Right hindlimb (tissue), 1 donor: Measurements from ENCODE around the gene DBP.

Experiments used
- DNase-seq: peaks from one replicate; pipeline ENCODE4 v3.0.0-alpha.2; 2018

The DBP gene

DNA sequence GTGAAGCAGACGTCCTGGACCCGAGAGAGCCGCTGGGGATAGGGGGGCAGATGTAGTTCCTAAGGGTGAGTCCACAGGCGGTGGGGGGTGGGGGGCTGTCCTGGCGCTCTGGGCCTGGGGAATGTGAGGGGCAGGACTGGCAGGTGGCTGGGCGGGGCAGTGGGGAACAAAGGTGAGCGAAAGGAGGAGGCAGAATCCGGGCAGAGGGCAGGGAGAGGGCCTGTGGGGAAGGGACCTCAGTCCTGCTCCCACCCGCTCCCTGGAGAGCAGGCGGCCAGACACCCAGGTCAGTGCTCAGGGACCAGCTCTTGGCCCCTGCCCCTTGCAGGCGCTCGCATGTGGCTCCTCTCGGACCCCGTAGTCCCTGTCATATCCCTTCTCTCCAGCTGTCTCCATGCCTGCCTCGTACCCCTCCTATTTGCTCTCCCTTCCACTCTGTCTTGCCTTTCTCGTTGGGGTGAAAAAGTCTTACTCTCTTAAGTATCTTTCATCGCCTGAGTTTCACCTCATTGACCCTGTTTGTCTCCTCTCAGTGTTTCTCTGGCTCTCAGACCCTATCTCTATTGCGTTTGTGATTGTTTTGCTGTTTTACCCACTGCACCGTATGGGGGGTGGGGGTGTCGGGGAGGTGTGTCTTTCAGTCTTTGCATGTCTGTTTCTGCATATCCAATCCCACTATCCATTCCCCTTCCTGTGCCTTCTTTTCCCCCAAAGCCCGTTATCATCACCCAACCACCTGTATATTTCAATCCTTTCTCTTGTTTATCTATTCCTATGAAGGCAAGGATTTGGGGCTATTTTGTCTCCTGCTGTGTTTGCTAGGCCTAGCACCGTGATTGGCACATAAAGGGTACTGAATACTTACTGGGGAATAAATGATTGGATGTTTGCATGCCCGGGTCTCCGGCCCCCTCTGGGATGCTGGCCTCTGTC lies 12.1 kb downstream of the DBP start:
- peak; percentile 27 for DNase-seq

DNA sequence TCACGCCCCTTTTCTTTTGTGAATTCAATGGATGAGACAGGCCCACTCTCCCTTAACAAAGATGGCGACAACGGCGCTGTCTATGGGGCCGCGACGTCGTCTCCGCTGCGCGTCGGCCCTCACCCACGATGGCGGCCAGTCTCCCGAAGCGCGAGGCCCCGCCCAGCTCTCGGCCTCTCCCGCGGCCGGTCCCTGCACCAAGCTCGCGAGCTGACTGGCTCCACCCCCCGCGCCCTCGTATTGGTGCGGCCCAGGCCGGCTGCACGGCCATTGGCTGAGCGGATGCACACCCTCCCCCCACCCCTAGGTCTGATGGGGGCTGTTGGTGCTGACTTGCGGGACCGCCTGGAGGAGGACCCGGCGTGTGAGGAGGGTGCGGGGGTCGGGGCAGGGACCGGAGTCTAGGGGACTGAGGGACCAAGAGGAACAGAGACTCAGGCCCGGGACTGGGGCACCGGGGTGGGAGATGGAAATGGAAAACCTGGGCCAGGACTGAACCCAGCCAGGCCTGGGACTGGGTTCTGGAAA lies 13.0 kb downstream of the DBP start:
- DNase-seq, result peak; percentile 99

DNA sequence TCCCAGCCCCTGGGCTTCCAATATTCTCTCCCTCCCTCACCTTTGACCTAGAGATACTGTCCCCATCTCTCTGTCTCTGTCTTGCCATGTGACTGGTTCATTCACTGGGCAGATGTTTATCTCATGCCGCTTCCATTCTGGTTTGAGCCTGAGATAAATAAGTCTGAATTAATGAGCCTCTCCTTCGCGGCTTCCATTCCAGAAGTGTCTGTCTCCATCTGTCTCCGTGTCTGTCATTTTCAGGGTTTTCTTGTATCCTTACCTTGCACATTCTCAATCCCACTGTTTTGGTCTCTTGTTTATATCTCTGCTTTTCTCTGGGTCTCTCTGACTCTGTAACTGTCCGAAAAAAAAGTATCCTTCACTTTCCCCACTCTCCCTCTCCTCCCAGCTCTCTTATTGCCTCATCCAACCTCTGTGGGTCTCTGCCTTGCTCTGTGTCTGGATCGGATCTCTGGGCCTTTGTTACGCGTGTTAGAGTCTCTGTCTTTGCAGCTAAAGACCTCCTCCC lies 13.6 kb downstream of the DBP start:
- no peak for DNase-seq

DNA sequence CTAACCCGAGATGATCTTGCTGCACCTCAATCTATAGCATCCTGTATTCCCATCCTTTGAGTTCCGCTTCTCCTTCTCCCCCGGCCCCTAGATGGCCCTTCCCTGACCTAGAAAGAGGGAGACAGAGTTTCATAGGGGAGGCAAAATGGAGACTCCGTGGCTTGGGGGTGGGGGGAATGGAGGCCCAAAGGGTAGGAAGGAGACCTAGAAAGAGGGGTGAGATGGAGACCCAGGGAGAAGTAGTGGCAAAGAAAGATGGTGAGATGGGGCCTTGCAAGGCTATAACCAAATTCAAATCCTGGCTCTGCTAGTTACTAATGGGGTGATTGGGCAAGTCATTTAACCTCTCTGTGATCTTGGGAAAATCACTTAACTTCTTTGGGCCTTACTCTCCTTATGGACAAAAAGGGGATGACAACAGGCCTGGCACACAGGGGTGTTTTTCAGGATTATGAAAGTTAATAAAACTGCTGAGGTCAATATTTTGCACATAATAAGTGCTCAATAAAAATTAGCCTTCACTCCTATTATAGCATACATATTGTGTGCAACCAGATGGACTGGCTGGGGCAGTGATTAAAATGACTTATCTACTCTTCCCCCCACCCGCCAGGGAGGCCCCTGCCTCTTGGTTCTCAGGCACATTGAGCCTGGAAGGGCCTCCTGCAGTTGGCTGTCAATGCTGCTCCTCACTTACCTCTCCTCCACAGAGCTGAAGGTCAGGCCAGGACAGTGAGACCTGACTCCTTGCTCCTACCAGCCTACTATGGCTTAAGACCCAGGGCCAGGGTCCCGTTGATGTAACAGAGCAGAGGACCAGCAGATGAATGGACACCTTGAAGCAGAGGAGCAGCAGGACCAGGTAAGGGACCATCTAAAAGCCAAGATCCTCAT lies 17.2 kb downstream of the DBP start:
- DNase-seq, result peak; percentile 22

DNA sequence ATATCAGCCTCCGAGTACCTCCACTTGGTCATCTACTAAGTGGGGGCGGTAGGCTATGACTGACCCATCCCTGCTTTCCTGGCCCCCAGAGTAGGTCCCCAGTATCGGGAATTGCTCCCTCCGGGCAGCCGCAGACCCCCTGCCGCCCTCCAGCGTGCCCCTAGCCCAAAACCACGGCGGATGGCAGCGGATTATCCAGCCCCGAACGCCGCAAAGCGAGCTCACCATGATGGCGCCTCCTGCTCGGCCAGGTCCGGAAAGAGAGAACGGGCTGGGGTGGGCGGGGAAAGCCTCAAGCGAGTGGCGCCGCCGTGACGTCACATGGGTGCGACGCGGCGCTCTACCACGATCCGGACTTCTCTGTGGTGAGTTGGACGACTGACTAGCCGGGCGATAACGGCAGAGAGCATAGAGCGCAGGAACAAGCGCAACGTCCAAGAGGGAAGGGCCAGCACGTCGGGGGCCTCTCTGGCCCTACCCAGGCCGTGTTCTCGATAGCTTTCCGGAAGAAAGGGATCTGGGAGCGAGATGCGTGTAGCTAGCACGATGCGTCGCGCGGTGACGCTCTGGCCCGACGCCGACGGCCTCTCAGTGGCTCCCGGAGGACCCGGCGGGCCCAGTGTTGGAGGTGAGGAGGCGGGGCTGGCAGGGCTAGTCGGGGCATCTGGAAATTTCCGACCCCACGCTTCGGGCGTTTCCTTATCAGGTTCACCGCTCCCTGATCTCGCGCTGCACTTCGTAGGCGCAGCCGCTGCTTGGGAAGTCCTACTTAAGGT lies 18.1 kb downstream of the DBP start, which contains the start of the genes RPL18 and SPHK2:
TSS of gene RPL18 (minus strand) at position 263 of the 776 bp plus-strand sequence. CDS start at position 228, 35 bp downstream.
TSS of gene SPHK2 (plus strand) at position 591 of the 776 bp plus-strand sequence. CDS start 1,009 bp downstream, outside the sequence.
- peak; percentile 99 for DNase-seq

- DNase-seq, result no peak
Observed at GRCh38 chr19:48618278-48618915, 18.8 kb downstream of the DBP start.

- DNase-seq, result no peak
Observed at GRCh38 chr19:48617146-48617937, 19.8 kb downstream of the DBP start.

GRCh38 chr19:48616491-48617056 lies 20.6 kb downstream of the DBP start:
- DNase-seq, result no peak

DNA sequence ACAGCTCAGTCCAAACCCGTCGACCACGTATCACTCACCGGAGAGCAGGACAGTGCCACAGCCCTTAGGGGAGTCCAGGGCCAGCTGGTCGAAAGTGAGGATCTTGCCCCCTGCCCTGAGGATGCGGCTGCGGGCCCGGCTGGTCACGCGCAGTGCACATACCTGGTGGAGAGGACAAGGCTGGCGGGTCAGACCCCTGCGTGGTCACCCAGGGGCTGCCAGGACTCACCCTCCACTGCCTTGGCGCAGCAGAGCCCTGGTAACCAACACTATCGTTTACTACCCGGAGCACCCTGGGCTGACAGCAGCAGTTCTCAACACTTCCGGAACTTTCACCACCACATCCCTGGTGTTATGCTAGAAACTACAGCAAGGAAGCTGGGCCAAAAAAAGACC lies 21.1 kb downstream of the DBP start:
- DNase-seq, result no peak

DNA sequence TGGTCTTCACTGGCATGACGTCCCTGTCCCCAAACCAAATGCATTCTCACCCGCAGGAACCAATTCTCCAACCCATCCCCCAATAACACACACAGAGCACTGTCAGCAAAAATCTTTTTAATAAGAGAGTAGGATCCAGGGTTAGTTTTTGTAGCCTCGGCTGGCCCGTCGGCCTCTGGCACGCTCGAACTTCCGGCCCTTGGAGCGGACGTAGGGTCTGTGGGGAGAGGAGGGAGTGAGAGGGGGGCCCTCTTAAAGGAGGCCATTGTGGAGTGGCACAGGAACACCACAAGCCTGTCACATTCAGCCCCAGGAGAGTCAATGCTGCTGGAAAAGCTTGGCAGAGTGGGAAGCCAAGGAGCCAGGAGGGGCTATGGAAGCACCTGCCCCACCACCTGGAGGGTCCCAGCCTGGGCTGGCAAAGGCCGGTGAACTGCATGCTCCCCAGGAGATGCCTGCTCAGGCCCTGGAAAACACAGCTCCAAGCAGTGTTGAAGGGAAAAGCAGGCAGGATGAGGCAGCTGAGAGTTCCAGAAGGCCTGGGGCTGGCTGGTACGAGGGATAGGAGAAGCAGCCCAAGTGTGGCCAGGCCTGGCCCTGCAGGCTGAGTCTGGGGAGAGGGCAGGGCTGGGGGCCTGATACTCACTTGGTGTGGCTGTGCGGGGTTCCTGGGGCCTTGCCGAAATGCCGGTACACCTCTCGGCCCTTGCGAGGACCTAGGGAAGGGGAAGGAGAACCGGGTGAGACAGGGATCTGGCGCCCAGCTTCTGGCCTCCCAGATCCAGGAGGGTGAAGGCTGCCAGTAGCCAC lies 21.7 kb downstream of the DBP start:
- DNase-seq, result no peak

DNA sequence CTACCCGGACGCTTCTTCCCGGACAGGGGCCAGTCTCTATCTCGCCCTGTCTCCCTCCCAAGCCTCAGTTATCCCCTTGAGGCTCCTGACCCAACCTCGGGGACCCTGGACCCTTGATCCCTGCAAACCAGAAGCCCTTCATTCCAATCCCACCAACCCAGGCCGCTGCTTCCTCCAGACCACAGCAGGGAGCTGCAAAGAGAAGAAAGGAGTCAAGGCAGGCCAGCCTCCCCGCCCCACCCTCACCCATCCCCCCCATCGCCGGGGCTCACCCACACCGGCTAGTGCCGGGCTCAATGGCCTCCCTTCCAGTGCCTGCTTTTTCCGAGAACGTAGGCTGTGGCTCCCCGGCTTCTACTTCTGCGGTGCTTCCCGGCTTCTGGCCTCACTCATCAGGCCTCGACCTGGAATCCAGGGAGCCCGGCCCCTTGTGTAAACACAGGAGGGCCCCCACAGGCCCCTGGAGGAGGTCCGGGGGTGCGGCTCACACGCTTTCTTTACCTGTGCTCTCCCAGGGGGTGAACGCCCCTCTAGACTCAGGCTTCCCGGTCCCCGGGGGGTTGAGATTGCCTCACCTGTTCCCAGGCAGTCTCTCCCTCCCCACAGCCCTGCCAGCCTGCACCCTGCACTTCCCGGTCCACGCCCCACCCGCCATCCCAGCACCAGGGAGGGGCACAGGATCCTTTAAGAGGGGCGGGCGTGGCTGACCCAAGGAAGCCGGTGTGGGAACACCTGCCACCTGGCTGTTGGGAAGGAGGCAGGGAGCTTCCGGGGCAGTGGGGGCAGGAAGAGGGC lies 22.5 kb downstream of the DBP start, which contains the start of gene FAM83E:
TSS of gene FAM83E (minus strand) at position 641 of the 795 bp plus-strand sequence. CDS start 1,704 bp downstream, outside the sequence.
- DNase-seq, result no peak

- DNase-seq, result no peak
Observed at GRCh38 chr19:48613852-48614435, 23.2 kb downstream of the DBP start.

DNA sequence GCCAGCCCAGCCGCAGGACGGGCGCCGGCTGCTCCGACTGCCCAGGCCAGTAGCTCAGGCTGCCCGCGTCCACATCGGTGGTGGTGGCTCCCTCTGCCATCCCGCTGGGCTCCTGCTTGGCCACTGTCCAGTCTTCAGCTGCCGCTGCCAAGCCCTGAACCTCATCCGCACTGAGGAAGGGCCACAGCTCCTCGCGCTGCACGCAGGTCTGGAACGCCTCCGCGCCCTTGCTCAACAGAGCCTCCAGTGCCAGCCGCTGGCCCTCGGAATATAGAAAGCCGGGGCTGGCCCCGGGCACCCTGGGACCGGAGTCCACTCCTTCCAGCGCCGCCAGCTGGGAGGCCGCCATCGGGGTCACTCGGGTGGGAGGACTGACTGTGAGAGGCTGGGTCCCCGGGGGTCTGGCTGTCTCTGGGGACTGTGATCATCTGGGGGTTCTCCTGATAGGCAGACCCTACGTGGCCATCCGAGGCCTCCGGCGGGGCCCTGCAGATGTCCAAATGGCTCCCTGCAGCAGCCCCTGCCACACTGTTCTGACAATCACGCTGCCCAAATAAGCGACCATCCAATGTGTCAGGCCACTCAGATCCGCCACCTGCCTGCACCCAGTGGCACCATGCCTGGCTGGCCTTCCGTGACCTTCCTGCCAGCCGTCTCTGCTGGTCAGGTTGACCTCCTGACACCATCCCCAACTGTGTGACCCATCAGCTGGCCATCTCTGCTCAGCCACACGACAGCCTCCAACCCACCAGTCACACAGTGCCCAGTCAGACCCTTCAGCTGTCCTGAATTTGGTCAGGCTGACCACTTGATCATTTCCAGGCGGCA lies 23.9 kb downstream of the DBP start:
- DNase-seq, result no peak

DNA sequence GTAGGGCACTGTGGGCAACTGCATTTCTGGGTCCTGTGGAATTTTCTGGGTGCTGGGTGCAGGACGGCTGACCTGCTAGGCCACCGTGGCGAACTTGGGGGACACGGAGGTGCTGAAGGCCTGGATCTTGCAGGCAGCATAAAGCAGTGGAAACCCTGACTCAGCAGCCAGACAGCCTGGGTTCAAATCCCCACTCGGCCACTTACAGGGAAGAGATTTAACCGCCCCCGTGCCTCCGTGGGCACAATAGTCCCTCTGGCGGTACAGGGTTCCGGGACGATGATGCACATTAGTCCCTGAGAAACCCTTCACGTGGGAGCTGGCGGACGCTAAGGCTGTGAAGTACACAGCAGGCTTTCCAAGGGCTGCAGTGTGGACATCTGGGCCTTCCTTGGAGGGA lies 25.3 kb downstream of the DBP start:
- no peak for DNase-seq

- DNase-seq, result no peak
Observed at GRCh38 chr19:48609571-48610108, 27.5 kb downstream of the DBP start.

DNA sequence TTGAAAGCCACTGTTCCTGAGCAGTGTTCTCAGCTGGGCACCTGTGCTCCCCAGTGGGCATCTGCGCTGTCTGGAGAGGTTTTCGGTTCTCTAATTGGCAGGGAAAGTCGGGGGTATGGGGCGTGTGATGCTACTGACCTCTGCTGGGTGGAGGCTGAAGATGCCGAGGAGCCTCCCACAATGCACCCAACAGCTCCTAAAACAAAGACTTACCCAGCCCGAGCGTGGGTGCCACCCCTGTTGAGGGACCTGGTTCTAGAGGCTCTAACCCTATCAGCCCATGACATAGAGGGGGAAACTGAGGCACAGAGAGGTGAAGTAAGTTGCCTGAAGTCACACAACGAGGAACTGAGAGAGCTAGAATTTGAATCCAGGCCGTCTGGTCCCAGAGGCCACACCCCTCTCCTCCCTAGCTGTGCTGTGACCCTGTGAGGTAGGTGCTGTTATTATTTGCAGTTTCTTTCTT lies 28.3 kb downstream of the DBP start:
- no peak for DNase-seq

DNA sequence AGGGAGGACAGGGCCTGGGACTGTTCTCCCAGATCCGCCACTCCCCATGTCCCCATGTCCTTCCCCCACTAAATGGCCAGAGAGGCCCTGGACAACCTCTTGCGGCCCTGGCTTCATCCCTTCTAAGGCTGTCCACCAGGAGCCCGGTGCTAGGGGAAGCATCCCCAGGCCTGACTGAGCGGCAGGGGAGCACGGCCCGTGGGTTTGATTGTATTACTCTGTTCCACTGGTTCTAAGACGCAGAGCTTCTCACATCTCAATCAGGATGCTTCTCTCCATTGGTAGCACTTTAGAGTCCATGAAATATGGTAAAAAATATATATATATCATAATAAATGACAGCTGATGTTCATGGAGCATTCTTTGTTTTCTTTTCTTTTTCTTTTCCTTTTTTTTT lies 29.8 kb downstream of the DBP start:
- DNase-seq, result no peak
